NB4 (cell line): ENCODE data around the gene SCAI.

ENCODE experiments used
- CTCF ChIP-seq: IDR thresholded peaks from one replicate; pipeline ENCODE4 v1.5.1; 2012; ENCODE audit warnings: low read depth, low read length
- MYC ChIP-seq: IDR thresholded peaks from 2 replicates; pipeline ENCODE4 v1.6.1; 2011; ENCODE audit warnings: low read depth, low read length
- POLR2A ChIP-seq: IDR thresholded peaks from 2 replicates; pipeline ENCODE4 v1.6.1; 2011; ENCODE audit warnings: mild to moderate bottlenecking; ENCODE audit not compliant: insufficient read length; ENCODE audit errors: extremely low read depth

DNA sequence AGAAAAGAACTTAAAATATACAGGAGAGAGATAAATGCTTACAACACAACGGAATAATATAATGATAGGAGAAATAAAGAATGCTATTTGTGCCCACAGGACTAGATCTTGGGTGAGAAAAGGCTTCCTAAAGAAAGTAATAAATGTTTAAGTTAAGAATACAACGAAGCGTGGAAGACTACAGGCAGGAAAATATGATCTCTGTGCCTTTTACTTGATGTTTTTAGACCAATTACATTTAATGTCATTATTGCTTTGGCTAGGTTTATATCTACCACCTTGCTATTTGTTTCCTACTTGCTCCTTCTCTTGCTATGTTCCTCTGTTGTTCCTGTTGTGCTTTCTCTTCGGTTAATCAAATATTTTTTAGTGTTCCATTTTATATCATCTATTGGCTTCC is 122.3 kb downstream of the SCAI start:
- TF ChIP-seq CTCF, result no peak
- TF ChIP-seq POLR2A, result no peak
- no peak for TF ChIP-seq MYC
